Transverse colon (tissue), 4 donors: ENCODE measurements around the gene SLC2A13. TPM values are rescaled to one million over a fixed set of nuclear protein-coding genes. Genes with fewer than 3 reads are reported as not detected.

Experiments used
- DNase-seq: peaks from one replicate; pipeline ENCODE4 v3.0.0-alpha.2; 2019
- H3K27ac ChIP-seq, 4 donors: fragments of 200-600 bp; sonication (generic); 2 replicates each; pipeline ENCODE4 v1.5.1; 2016 to 2018; ENCODE audit warnings: inconsistent platforms in 4 of 4
- H3K27me3 ChIP-seq: fragments of 200-600 bp; sonication (generic); 2 replicates; pipeline ENCODE4 v1.5.1; 2017; ENCODE audit warnings: inconsistent platforms
- H3K36me3 ChIP-seq, 4 donors: fragments of 200-600 bp; sonication (generic); 2 replicates each; pipeline ENCODE4 v1.5.1; 2017 to 2019; ENCODE audit warnings: inconsistent platforms in 4 of 4
- H3K4me1 ChIP-seq, 4 donors: fragments of 200-600 bp; sonication (generic); 2 replicates each; pipeline ENCODE4 v1.5.1; 2017 to 2020; ENCODE audit warnings: inconsistent platforms in 4 of 4
- H3K4me3 ChIP-seq, 4 donors: fragments of 200-600 bp; sonication (generic); 1 replicate in 1 of 4; 2 replicates in 3 of 4; pipeline versions ENCODE4 v1.5.1 to v1.6.1; 2017 to 2019; ENCODE audit warnings: inconsistent platforms in 4 of 4
- H3K9me3 ChIP-seq, 2 donors: fragments of 200-600 bp; sonication (generic); 2 replicates each; pipeline ENCODE4 v1.5.1; 2017 to 2019; ENCODE audit warnings: inconsistent platforms in 2 of 2
- CTCF ChIP-seq, 5 experiments: fragments of 200-600 bp in 3 of 5; fragments of 450-650 bp in 2 of 5; sonication (generic) in 3 of 5; IDR thresholded peaks; 1 replicate in 2 of 5; 2 replicates in 3 of 5; pipeline ENCODE4 v1.5.1; 2016 to 2017; ENCODE audit warnings: antibody characterized with exemption in 5 of 5, inconsistent platforms in 3 of 5, mild to moderate bottlenecking in 2 of 5, moderate library complexity in 1 of 5
- EP300 ChIP-seq: sonication (generic); formaldehyde crosslinking; IDR thresholded peaks from one replicate; pipeline ENCODE4 v1.6.1; 2017; ENCODE audit warnings: antibody characterized with exemption, low read depth
- POLR2A ChIP-seq: fragments of 450-650 bp; IDR thresholded peaks from one replicate; pipeline ENCODE4 v1.6.1; 2016; ENCODE audit warnings: antibody characterized with exemption, mild to moderate bottlenecking, moderate library complexity
- POLR2AphosphoS5 ChIP-seq, 3 donors: sonication (generic); formaldehyde crosslinking; IDR thresholded peaks; one replicate each; pipeline ENCODE4 v1.6.1; 2016; ENCODE audit warnings: antibody characterized with exemption in 3 of 3
- WGBS, 2 donors: methylation state at CpG; one replicate each; pipeline ENCODE4 v1.1.5; 2018; ENCODE audit warnings: low coverage in 1 of 2; 5-methylcytosine and 5-hydroxymethylcytosine counted together
- in situ Hi-C, 4 donors: fragments of 200-750 bp; cut with MboI; loops; one replicate each; pipeline versions ENCODE4 v1.15.0 to v1.15.1; 2017; ENCODE audit warnings: low sequenced_read_pairs in 3 of 4, low pct_ligation_motif_present in 1 of 4, low pct_unique_long_range_greater_than_20kb in 1 of 4
- intact Hi-C: fragments of 100-400 bp; cut with DNase I; formaldehyde crosslinking; loops from one replicate; pipeline ENCODE4 v1.15.1; 2023; ENCODE audit warnings: low total_unique reads
- total RNA-seq, 4 donors: library from RNA; depleted of rRNA; stranded (reverse); fragments of >200 nt; gene quantifications; one replicate each; pipeline ENCODE4 v1.1.0, GENCODE V29; 2016

The SLC2A13 gene
- total RNA-seq, 4 donors from 2014 or later, result 31.8 to 70.7 (median 46.8) TPM

- WGBS, 2 donors, result 69% methylated on average over 1 of the region's 1 CpG; no CpG with 5 or more reads in 1 of the 2 donors
- in situ Hi-C loops, result no loop called here
These were observed 66.3 kb downstream of the SLC2A13 start for GRCh38 chr12:40039598-40039997.

GRCh38 chr12:40038619-40039018 is 67.3 kb downstream of the SLC2A13 start:
- DNase-seq, result no peak
- no peaks in the 10 kb centered on the region for H3K36me3 ChIP-seq
- in situ Hi-C loops (no loop called here), intact Hi-C loops (no loop called here)
- no peak overlapping the region for H3K4me3 ChIP-seq
- H3K27ac ChIP-seq, result no peak overlapping the region
- no peaks in the 10 kb centered on the region for H3K27me3 ChIP-seq
- WGBS, 2 donors, result 79 to 95% methylated on average over 1 to 3 of the region's 3 CpGs
- TF ChIP-seq POLR2AphosphoS5 (IDR thresholded peaks at IDR 0.05) (no peak), POLR2A (no peak), CTCF (IDR thresholded peaks at IDR 0.05) (no peak), EP300 (no peak)
- H3K9me3 ChIP-seq, result no peaks in the 10 kb centered on the region
- peaks cover 0 to 9% (median 6%) of the 10 kb centered on the region in 4 donors for H3K4me1 ChIP-seq

More at GRCh38 chr12:40039598-40039997, 66.3 kb downstream of the SLC2A13 start:
- H3K36me3 ChIP-seq, result no peaks in the 10 kb centered on the region
- no peaks in the 10 kb centered on the region for H3K27me3 ChIP-seq
- no peaks in the 10 kb centered on the region for H3K4me1 ChIP-seq
- H3K27ac ChIP-seq, result no peak overlapping the region
- TF ChIP-seq POLR2A, result no peak
- intact Hi-C loops, result no loop called here
- H3K4me3 ChIP-seq, result no peak overlapping the region
- no peaks in the 10 kb centered on the region for H3K9me3 ChIP-seq
- no peak for DNase-seq

- DNase-seq, result no peak
- Histone ChIP-seq H3K27me3 (no peaks in the 10 kb centered on the region), H3K9me3 (no peaks in the 10 kb centered on the region), H3K4me3 (no peak overlapping the region), H3K27ac (no peak overlapping the region), H3K4me1 (peaks cover 0 to 29% (median 16%) of the 10 kb centered on the region in 4 donors), H3K36me3 (no peaks in the 10 kb centered on the region)
- WGBS, 2 donors, result 0 to 84% methylated on average over 1 to 2 of the region's 2 CpGs
- TF ChIP-seq CTCF (IDR thresholded peaks at IDR 0.05) (no peak), POLR2AphosphoS5 (IDR thresholded peaks at IDR 0.05) (no peak), EP300 (no peak), POLR2A (no peak)
- intact Hi-C loops, result loop anchor here (2.0 kb wide), 1 partner anchor 56 kb away; no protein-coding TSS in a partner anchor
- in situ Hi-C loops, result no loop called here
These were observed 71.2 kb downstream of the SLC2A13 start for GRCh38 chr12:40034712-40035111.

GRCh38 chr12:40034156-40034555 is 71.7 kb downstream of the SLC2A13 start:
- Histone ChIP-seq H3K9me3 (no peaks in the 10 kb centered on the region), H3K27ac (no peak overlapping the region), H3K36me3 (no peaks in the 10 kb centered on the region), H3K4me3 (no peak overlapping the region), H3K27me3 (no peaks in the 10 kb centered on the region), H3K4me1 (peaks cover 0 to 29% (median 16%) of the 10 kb centered on the region in 4 donors)
- in situ Hi-C loops, result no loop called here
- DNase-seq, result no peak
- TF ChIP-seq CTCF (IDR thresholded peaks at IDR 0.05) (no peak), POLR2AphosphoS5 (IDR thresholded peaks at IDR 0.05) (no peak), POLR2A (no peak), EP300 (no peak)
- intact Hi-C loops, result loop anchor here (2.0 kb wide), 1 partner anchor 57 kb away; no protein-coding TSS in a partner anchor

GRCh38 chr12:40033242-40033630 is 72.6 kb downstream of the SLC2A13 start:
- DNase-seq, result peak; percentile 67

More at GRCh38 chr12:40033242-40033630, 72.6 kb downstream of the SLC2A13 start:
- in situ Hi-C loops, result no loop called here
- intact Hi-C loops, result no loop called here
- H3K36me3 ChIP-seq, result no peaks in the 10 kb centered on the region
- H3K27me3 ChIP-seq, result no peaks in the 10 kb centered on the region
- H3K9me3 ChIP-seq, result no peaks in the 10 kb centered on the region
- peak overlapping the region in 1 of 4 donors; percentile 24 for H3K4me3 ChIP-seq
- TF ChIP-seq POLR2A (no peak), CTCF (IDR thresholded peaks at IDR 0.05) (no peak), EP300 (no peak), POLR2AphosphoS5 (IDR thresholded peaks at IDR 0.05) (no peak)
- peak overlapping the region; percentile 55 to 68 (median 62) for H3K27ac ChIP-seq
- H3K4me1 ChIP-seq, result peaks cover 0 to 29% (median 16%) of the 10 kb centered on the region in 4 donors
